H9 (cell line): Measurements from ENCODE around the gene C1QL4. TPM values are rescaled to one million over a fixed set of nuclear protein-coding genes. Genes with fewer than 3 reads are reported as not detected.

ENCODE experiments used
- DNase-seq: peaks from one replicate; pipeline ENCODE4 v3.0.0-alpha.2; 2017
- H2AFZ ChIP-seq: one replicate; pipeline ENCODE4 v1.6.1; 2013; ENCODE audit warnings: mild to moderate bottlenecking, low read length, control low read depth, moderate library complexity
- H2AK5ac ChIP-seq: 2 replicates; pipeline ENCODE4 v1.6.1; 2013; ENCODE audit warnings: low read length, control low read depth, mixed read lengths; ENCODE audit not compliant: insufficient read length
- H2BK120ac ChIP-seq: one replicate; pipeline ENCODE4 v1.6.1; 2013; ENCODE audit warnings: low read depth, mild to moderate bottlenecking, low read length, control low read depth, inconsistent platforms; ENCODE audit not compliant: poor library complexity, severe bottlenecking
- H2BK12ac ChIP-seq: 2 replicates; pipeline ENCODE4 v1.6.1; 2013; ENCODE audit warnings: low read length, control low read depth, mixed read lengths, low read depth; ENCODE audit not compliant: insufficient read length
- H2BK15ac ChIP-seq: 2 replicates; pipeline ENCODE4 v1.6.1; 2013; ENCODE audit warnings: low read depth, low read length, control low read depth
- H2BK20ac ChIP-seq: one replicate; pipeline ENCODE4 v1.6.1; 2013; ENCODE audit warnings: low read depth, mild to moderate bottlenecking, low read length, control low read depth, inconsistent platforms; ENCODE audit not compliant: poor library complexity, severe bottlenecking
- H2BK5ac ChIP-seq: 2 replicates; pipeline ENCODE4 v1.6.1; 2013; ENCODE audit warnings: low read length, control low read depth, mixed read lengths; ENCODE audit not compliant: insufficient read length
- H3K14ac ChIP-seq: 2 replicates; pipeline ENCODE4 v1.6.1; 2013; ENCODE audit warnings: low read length, control low read depth; ENCODE audit not compliant: insufficient read depth
- H3K18ac ChIP-seq: 2 replicates; pipeline ENCODE4 v1.6.1; 2013; ENCODE audit warnings: low read depth, mild to moderate bottlenecking, mixed read lengths, low read length, control low read depth; ENCODE audit not compliant: insufficient read length
- H3K23ac ChIP-seq: 2 replicates; pipeline ENCODE4 v1.6.1; 2013; ENCODE audit warnings: low read length, control low read depth, mixed read lengths, low read depth; ENCODE audit not compliant: insufficient read length
- H3K23me2 ChIP-seq: 2 replicates; pipeline ENCODE4 v1.6.1; 2013; ENCODE audit warnings: low read depth, mild to moderate bottlenecking, mixed read lengths, low read length, control low read depth; ENCODE audit not compliant: insufficient read length, poor library complexity, severe bottlenecking
- H3K27ac ChIP-seq: 2 replicates; pipeline ENCODE4 v1.5.1; 2013; ENCODE audit warnings: low read length, control low read depth, mixed read lengths, low read depth; ENCODE audit not compliant: insufficient read length
- H3K27me3 ChIP-seq: 2 replicates; pipeline ENCODE4 v1.6.1; 2013; ENCODE audit warnings: low read length, control low read depth, inconsistent platforms; ENCODE audit not compliant: insufficient read depth
- H3K4ac ChIP-seq: 2 replicates; pipeline ENCODE4 v1.6.1; 2013; ENCODE audit warnings: low read depth, mild to moderate bottlenecking, control low read depth, inconsistent platforms, low read length, moderate library complexity
- H3K4me1 ChIP-seq: 2 replicates; pipeline ENCODE4 v1.6.1; 2013; ENCODE audit warnings: low read length, control low read depth, inconsistent platforms; ENCODE audit not compliant: insufficient read depth
- H3K4me2 ChIP-seq: 2 replicates; pipeline ENCODE4 v1.6.1; 2013; ENCODE audit warnings: low read length, control low read depth, mixed read lengths; ENCODE audit not compliant: insufficient read length, insufficient read depth
- H3K56ac ChIP-seq: 2 replicates; pipeline ENCODE4 v1.6.1; 2013; ENCODE audit warnings: low read depth, mild to moderate bottlenecking, mixed read lengths, low read length, control low read depth; ENCODE audit not compliant: insufficient read length
- H3K79me1 ChIP-seq: 2 replicates; pipeline ENCODE4 v1.6.1; 2013; ENCODE audit warnings: low read depth, mild to moderate bottlenecking, moderate library complexity, low read length, control low read depth, inconsistent platforms; ENCODE audit not compliant: insufficient read depth, poor library complexity, severe bottlenecking
- H3K79me2 ChIP-seq: 2 replicates; pipeline ENCODE4 v1.6.1; 2013; ENCODE audit warnings: low read length, control low read depth, inconsistent platforms; ENCODE audit not compliant: insufficient read depth
- H3K9ac ChIP-seq: 2 replicates; pipeline ENCODE4 v1.6.1; 2013; ENCODE audit warnings: low read length, control low read depth, mixed read lengths; ENCODE audit not compliant: insufficient read length; ENCODE audit errors: extremely low read depth
- H3K9me3 ChIP-seq: one replicate; pipeline ENCODE4 v1.6.1; 2013; ENCODE audit warnings: low read depth, low read length, inconsistent platforms; ENCODE audit not compliant: control insufficient read depth
- H3T11ph ChIP-seq: one replicate; pipeline ENCODE4 v1.6.1; 2013; ENCODE audit warnings: mild to moderate bottlenecking, low read length, control low read depth, inconsistent platforms
- H4K20me1 ChIP-seq: one replicate; pipeline ENCODE4 v1.6.1; 2013; ENCODE audit not compliant: control insufficient read depth, insufficient read length, insufficient read depth
- H4K5ac ChIP-seq: 2 replicates; pipeline ENCODE4 v1.6.1; 2013; ENCODE audit warnings: low read depth, mild to moderate bottlenecking, mixed read lengths, low read length, control low read depth; ENCODE audit not compliant: insufficient read length
- H4K8ac ChIP-seq: replicated peaks from 2 replicates; pipeline ENCODE4 v1.6.1; 2013; ENCODE audit warnings: low read length, control low read depth, mixed read lengths, low read depth; ENCODE audit not compliant: insufficient read length
- H4K91ac ChIP-seq: 2 replicates; pipeline ENCODE4 v1.6.1; 2013; ENCODE audit warnings: low read depth, mild to moderate bottlenecking, moderate library complexity, mixed read lengths, low read length, control low read depth; ENCODE audit not compliant: insufficient read length
- H3K27ac Mint-ChIP-seq, 3 experiments: 2 replicates in 2 of 3; 3 replicates in 1 of 3; pipeline ENCODE4 v1.8.0; 2020 to 2021; ENCODE audit warnings: mixed read lengths in 3 of 3, mild to moderate bottlenecking in 1 of 3, moderate library complexity in 1 of 3
- H3K27me3 Mint-ChIP-seq: 2 replicates; pipeline ENCODE4 v1.8.0; 2021; ENCODE audit warnings: low read depth, mild to moderate bottlenecking, moderate library complexity, mixed read lengths
- H3K36me3 Mint-ChIP-seq, 3 experiments: 2 replicates in 2 of 3; 3 replicates in 1 of 3; pipeline ENCODE4 v1.8.0; 2020 to 2021; ENCODE audit warnings: low read depth in 3 of 3, mixed read lengths in 3 of 3; ENCODE audit not compliant: insufficient read depth in 1 of 3
- H3K4me1 Mint-ChIP-seq, 2 experiments: 2 replicates each; pipeline ENCODE4 v1.8.0; 2020; ENCODE audit warnings: mixed read lengths in 2 of 2
- H3K4me3 Mint-ChIP-seq, 2 experiments: 2 replicates in 1 of 2; 3 replicates in 1 of 2; pipeline ENCODE4 v1.8.0; 2020 to 2021; ENCODE audit warnings: mild to moderate bottlenecking in 2 of 2, mixed read lengths in 2 of 2, moderate library complexity in 1 of 2
- H3K9me3 Mint-ChIP-seq, 2 experiments: 2 replicates in 1 of 2; 3 replicates in 1 of 2; pipeline ENCODE4 v1.8.0; 2020; ENCODE audit warnings: mild to moderate bottlenecking in 2 of 2, mixed read lengths in 2 of 2, moderate library complexity in 1 of 2
- WGBS: extraction: QIAGEN DNeasy Blood & Tissue Kit; methylation state at CpG from one replicate; pipeline ENCODE4 v1.1.7; 2013; ENCODE audit warnings: missing lambda C conversion rate, low lambda C conversion rate, mixed read lengths; ENCODE audit not compliant: insufficient read length; ENCODE audit errors: extremely low coverage; 5-methylcytosine and 5-hydroxymethylcytosine counted together
- total RNA-seq: library from RNA; stranded (reverse); gene quantifications from 2 replicates; pipeline ENCODE4 v1.2.1, GENCODE V29; 2021
- TF ChIP-seq, protein P1 (sequence below): fragments of 200-600 bp; sonication (generic); conservative IDR thresholded peaks from 3 replicates; pipeline ENCODE4 v1.8.0; 2021; ENCODE audit warnings: antibody characterized with exemption, mild to moderate bottlenecking

Gene C1QL4
- total RNA-seq, 1 experiment from 2014 or later, result 1.9 TPM

DNA sequence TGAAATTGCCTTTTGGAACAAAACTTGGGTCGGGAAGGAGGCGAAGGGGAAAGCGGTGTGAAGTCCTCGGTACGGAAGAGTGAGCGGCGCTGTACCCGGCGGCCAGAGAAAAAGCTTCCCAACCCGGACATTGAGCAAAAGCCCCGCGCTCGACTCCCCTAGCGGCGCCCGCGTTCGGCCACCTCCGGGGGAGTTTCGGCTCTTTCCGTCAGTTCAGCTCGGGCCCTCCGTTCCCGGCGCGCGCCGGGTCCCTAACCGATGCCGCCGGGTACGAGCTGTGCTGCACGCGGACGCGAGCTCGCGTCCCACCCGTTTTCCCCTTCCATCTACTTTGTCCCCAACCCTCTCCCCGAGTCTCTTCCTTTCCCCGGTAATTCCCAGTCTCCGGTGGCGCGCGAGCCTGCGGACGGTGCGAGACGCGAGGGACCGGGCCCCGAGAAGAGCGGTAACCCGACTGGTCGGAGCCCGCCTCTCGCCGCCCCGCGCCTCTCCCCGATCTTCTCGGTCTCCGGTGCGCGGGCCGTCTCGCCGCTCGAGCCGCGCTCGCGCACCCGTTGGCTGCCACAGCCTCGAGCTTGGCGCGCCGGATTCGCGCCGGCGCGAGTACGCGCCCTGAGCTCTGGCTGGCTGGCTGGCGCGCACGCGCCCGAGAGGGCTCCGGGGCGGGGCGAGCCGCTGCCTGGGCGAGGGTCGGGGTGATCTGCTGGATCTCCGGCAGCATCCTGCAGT lies 29.8 kb upstream of the C1QL4 start:
- H3K27ac Mint-ChIP-seq, result peak overlapping the region; percentile 98 to 99 (median 99)
- Histone ChIP-seq H4K91ac (no peak overlapping the region), H3K23ac (no peak overlapping the region), H2BK15ac (no peak overlapping the region), H3T11ph (no peak overlapping the region), H2BK12ac (no peak overlapping the region), H3K9ac (peak overlapping the region; percentile 77), H4K8ac (no peak overlapping the region), H3K9me3 (no peaks in the 10 kb centered on the region), H3K14ac (peak overlapping the region; percentile 72), H3K79me2 (peaks cover 7% of the 10 kb centered on the region; the same call in 1 of the 2 replicates), H2BK20ac (no peak overlapping the region), H3K4me2 (peak overlapping the region; percentile 92), H2AK5ac (no peak overlapping the region), H2AFZ (no peak overlapping the region), H4K20me1 (no peaks in the 10 kb centered on the region), H3K23me2 (peaks cover 4% of the 10 kb centered on the region), H3K27me3 (0 out of 2 replicates have a peak, but pooled peaks cover 2% of the 10 kb centered on the region), H3K27ac (no peak overlapping the region), H3K4ac (no peak overlapping the region), H2BK5ac (no peak overlapping the region), H3K79me1 (peaks cover 2% of the 10 kb centered on the region), H3K56ac (no peak overlapping the region), H3K4me1 (no peaks in the 10 kb centered on the region; the same call in 1 of the 2 replicates), H2BK120ac (no peak overlapping the region), H4K5ac (no peak overlapping the region), H3K18ac (peak overlapping the region; percentile 32)
- H3K36me3 Mint-ChIP-seq, result peaks cover 0 to 6% (median 3%) of the 10 kb centered on the region in 3 experiments; a peak in 3 of 7 replicates
- TF ChIP-seq, protein P1, sequence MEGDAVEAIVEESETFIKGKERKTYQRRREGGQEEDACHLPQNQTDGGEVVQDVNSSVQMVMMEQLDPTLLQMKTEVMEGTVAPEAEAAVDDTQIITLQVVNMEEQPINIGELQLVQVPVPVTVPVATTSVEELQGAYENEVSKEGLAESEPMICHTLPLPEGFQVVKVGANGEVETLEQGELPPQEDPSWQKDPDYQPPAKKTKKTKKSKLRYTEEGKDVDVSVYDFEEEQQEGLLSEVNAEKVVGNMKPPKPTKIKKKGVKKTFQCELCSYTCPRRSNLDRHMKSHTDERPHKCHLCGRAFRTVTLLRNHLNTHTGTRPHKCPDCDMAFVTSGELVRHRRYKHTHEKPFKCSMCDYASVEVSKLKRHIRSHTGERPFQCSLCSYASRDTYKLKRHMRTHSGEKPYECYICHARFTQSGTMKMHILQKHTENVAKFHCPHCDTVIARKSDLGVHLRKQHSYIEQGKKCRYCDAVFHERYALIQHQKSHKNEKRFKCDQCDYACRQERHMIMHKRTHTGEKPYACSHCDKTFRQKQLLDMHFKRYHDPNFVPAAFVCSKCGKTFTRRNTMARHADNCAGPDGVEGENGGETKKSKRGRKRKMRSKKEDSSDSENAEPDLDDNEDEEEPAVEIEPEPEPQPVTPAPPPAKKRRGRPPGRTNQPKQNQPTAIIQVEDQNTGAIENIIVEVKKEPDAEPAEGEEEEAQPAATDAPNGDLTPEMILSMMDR, result peak; percentile 42; the same call in 2 of the 3 replicates
- no peaks in the 10 kb centered on the region for H3K9me3 Mint-ChIP-seq
- peaks cover 18 to 28% of the 10 kb centered on the region in 2 experiments for H3K4me1 Mint-ChIP-seq
- WGBS, result no CpG with 5 or more reads among the region's 97 CpGs
- DNase-seq, result peak; percentile 91
- peaks cover 15% of the 10 kb centered on the region for H3K27me3 Mint-ChIP-seq
- peak overlapping the region; percentile 87 to 95 for H3K4me3 Mint-ChIP-seq
